A204.1 (cell line): ENCODE measurements around the gene ZNF30.
A peak's percentile ranks its signal among the peaks of the same experiment; 100 is the strongest.
"Not testable (repeated sequence)": the region's sequence is repeated elsewhere in the genome, so short reads cannot be mapped to it uniquely, and the experiment has no call there.

ENCODE experiments used
- FAIRE-seq: peaks from 2 replicates; lab custom pipeline; 2012; peaks lifted over from hg19 to GRCh38; lab: Jason Lieb, UNC

The ZNF30 gene

DNA sequence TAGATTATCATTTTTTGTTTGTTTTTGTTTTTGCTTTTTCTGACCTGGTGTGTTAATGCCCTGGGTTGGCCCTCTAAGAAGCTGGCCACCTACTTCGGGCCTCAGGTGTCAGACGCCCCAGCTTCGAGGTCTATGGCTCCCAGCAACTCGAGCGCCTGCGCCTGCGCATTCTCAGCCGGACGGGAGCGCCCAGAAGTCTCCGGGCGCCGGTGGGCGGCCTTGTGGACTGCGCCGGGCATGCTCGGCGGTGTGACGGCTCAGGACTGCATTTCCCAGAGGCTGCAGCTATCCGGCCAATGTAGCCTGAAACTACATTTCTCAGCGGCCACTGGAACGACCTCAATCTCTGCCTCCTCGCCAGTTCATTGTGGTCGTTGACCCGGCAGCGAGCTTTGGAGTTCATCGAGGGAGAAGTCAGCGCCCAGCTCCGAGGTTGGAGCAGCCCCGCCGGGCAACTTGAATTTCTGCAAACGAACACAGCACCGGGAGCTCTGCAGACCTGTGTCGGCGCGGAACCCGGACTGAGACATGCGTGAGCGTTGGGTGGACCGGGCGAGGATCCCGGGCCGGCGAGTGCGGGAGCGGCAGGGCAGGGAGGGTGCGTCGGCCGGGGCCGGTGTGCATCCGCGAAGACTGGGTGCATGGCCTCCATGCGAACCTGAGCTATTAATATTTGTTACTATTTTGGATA lies at the start of gene ZNF30:
Gene ZNF30 (plus strand): TSS at position 219 of the 691 bp plus-strand sequence. CDS start 3,045 bp downstream, outside the sequence.
- FAIRE-seq = peak; percentile 76

DNA sequence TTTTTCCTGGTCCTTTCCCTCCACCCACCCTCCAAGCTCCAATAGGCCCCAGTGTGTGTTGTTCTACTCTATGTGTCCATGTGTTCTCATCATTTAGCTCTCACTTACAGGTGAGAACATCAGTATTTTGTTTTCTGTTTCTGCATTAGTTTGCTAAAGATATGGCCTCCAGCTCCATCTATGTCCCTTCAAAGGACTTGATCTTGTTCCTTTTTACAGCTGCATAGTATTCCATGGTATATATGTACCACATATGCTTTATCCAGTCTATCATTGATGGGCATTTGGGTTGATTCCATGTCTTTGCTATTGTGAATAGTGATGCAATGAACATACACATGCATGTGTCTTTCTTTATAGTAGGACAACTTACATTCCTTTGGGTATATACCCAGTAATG lies 47.1 kb upstream of the ZNF30 start:
- no peak for FAIRE-seq

DNA sequence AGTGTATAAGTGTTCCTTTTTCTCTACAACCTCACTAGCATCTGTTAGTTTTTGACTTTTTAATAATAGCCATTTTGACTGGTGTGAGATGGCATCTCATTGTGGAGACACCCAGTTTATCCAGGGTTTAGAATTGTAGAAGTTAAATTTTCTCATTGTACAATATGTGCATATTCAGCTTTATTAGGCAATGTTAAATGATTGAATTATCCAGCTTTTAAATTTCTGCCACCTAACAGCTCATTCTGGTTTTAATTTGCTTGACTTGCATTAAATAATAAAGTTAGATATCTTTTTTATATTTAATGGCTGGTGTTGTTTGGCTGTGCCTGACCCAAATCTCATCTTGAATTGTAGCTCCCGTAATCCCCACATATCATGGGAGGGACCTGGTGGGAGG lies 46.7 kb upstream of the ZNF30 start:
- FAIRE-seq = no peak

DNA sequence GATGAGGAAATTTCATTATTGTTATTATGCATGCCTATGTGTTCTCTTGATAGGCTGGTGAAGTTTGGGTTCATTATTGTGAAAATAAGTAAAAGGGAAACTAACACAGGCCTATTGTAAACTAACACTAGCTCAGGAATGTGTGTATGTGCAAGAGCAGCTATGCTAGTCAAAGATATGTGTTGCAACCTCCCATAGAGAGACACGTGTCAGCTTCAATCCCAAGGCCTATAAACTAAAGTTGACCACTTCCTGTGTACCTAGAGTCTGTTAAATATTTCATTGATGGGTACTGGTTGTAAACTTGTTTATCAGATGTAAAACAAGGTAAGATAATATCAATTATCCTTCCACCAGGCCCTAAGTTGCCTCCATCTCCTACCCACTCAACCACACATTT lies 44.7 kb upstream of the ZNF30 start:
- FAIRE-seq = no peak

DNA sequence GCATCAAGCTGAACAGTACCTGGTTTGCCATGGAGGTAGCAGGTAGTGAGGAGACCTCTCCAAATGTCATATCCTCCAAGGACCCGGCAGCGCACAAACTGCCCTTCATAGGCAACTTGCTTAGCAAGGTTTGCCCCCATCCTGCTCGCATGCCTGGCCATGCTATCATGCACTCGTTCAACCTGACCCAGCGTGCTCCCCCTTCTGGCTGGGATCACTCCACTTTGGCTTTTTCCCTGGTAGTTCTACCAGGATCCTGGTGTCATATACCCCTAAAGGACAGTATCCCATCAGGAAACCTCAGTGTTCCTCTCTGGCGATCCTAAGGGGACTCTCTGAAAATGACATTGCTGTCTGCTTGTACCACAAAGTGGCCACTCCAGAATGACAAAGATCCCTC lies 38.6 kb upstream of the ZNF30 start:
- no peak for FAIRE-seq

DNA sequence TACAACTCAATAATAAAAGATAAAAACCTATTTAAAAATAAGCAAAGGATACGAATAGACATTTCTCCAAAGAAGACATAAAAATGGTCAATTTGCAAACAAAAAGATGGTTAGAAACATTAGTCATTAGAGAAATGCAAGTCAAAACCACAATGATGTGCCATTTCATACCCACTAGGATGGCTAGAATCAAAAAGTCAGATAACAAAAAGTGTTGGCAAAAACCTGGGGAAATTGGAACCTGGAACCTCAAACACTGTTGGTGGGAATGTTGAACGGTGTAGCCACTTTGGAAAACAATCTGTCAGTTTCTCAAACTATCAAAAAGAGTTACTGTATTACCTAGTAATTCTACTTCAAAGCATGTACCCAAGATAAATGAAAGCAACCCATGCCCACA lies 26.5 kb upstream of the ZNF30 start:
- no peak for FAIRE-seq

DNA sequence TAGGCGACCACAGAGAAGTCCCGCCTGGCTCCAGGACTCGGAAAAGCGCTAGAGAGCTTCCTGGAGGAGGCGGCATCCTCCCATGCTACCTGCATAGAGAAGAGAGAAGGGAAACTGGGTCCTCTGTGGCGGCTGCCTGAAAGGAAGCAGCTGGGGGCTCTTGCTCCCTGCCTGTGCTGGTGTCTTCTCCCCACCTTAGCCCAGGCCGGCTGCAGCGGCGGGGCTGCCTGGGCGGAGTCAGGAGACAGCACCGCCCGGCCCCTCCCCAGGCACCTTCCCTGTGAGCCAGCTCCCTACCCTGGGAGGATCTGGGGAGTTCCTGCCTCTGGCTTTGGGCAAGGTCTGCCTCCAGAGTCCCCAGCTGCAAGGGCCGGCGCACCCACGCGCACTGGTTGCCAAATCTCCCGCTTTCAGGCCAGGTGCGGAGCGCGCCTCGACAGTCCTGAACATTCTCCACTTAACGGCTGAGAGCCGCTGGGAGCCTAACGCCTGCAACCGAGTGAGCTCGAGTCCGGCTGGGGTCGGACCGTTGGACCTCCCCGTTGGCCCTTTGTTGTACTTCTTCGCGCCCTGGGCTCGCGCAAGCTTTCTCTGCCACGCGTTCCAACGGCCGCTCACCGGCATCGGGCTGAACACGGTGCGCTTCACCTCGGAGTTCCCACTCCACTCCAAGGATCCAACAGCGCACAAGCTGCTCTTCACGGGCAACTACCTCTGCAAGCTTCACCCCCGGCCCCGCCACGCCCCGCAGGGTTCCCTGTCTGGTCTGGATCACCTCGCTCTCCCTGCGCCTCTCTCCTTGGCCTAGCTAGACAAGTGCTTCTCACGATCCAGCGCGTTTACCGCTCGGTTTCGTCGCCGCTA lies 21.8 kb upstream of the ZNF30 start:
- no peak for FAIRE-seq

DNA sequence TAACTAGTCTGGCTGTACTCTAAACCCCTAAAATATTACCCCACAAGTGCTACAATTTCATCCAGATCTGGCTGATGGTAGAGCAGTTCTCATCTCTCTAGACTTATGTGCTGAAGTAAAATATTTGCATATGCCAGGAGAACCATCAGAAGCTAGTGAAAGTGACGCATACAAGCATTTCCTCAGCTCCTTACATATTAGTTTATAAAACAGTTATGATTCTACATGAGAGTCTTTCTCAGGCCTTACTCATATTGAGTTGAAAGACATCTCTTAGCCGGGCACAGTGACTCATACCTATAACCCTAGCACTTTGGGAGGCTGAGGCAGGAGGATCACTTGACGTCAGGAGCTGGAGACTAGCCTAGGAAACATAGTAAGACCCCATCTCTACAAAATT lies 15.9 kb upstream of the ZNF30 start:
- FAIRE-seq = no peak

DNA sequence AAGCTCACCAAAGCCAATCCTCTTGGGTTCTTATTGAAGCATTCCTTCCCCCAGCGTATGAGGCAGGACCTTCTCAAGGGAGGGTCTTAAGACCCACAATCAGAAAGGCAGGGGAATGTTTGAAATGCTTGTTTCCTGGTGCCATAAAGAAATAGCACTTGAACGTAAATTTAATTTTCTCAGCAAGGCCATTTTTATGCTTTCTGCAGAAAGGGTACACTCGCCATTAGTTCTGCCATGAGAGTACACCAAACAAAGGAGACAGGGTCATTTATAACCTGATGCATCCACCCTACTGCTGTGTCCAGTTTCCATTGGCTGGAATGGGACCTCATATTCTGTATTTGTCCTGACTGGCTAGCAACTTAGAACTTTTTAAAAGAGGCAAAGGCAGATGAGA lies 9.6 kb upstream of the ZNF30 start:
- not testable (repeated sequence) for FAIRE-seq

DNA sequence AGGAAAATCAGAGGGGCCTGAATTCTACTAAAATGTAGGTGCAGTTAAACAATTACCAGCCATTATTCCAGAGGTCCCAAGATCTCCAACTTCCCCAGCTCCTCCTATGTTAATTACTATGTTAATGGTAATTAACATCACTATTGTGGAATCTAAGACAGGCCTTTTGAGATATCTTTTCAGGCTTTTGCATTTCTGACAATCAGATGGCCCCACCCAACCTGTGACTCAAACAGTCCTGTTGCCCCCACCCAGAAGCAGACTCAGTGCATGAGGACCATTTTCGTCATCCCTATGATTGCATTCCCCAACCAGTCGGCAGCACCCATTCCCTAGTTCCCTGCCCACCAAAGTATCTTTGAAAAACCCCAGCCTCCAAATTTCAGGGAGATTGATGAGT lies 8.5 kb upstream of the ZNF30 start:
- FAIRE-seq = no peak

DNA sequence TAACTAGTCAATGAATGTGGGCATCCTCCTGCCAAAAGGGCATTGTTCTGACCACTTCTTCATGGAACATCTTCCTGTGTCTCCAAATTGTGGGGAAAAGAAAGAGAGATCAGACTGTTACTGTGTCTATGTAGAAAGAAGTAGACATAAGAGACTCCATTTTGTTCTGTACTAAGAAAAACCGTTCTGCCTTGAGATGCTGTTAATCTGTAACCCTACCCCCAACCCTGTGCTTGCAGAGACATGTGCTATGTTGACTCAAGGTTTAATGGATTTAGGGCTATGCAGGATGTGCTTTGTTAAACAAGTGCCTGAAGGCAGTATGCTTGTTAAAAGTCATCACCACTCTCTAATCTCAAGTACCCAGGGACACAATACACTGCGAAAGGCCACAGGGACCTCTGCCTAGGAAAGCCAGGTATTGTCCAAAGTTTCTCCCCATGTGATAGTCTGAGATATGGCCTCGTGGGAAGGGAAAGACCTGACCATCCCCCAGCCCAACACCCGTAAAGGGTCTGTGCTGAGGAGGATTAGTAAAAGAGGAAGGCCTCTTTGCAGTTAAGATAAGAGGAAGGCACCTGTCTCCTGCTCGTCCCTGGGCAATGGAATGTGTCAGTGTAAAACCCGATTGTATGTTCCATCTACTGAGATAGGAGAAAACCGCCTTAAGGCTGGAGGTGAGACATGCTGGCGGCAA lies 6.5 kb upstream of the ZNF30 start:
- not testable (repeated sequence) for FAIRE-seq

DNA sequence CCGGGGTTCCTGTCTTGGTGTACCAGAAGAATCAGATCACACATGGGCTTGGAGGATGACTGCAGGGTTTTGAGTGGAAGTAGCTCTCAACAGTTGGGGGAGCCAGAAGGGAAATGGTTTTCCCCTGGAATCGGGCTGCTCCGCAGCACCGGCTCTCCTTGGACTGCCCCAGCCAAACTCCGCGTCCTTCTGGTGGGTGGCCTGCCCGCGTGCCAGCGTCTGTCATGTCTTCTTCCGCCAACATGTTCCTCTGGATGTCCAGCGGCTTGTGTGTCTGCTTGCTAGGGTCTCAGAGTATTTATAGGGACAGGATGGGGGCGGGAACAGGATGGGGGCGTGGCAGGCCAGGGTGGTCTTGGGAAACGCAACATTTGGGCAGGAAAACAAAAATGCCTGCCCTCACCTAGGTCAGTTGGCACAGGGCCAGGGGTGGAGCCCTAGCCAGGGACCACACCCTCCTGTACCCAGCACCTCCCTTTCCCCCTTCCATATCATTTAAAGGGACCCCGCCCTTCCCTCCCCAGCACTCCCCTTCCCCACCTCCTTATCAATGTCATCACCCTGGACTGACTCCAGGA lies 1.3 kb upstream of the ZNF30 start:
- FAIRE-seq = no peak

DNA sequence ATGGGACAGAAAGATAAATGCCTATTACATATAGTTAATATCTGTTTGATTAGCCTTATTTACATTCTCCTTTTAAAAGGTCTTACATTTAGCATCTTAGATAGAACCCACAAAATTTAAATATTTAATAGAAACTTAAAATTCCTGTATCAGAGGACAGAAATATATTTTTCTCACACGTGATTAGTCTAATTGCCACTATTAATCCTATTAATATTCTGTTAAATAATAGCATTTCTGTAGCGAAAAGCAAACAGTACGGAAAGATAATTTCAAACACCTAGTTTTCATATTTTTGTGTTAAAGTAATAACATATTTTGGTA lies 380 bp upstream of the ZNF30 start:
- FAIRE-seq = peak; percentile 16

DNA sequence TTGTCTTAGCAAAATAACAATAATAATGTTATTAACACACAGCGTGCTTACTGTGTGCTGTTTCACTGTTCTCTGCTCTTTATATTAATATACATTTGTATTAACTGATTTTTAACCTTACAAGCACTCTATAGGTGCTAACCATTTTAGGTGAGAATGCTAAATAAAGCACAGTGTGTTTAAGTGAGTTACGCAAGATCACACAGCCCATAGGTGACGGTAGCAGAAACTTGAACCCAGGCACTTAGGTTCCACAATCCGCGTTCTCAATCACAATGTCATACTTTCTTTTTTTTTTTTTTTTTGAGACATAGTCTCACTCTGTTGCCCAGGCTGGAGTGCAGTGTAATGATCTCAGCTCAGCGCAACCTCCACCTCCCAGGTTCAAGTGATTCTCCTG lies 5.8 kb downstream of the ZNF30 start:
- no peak for FAIRE-seq

DNA sequence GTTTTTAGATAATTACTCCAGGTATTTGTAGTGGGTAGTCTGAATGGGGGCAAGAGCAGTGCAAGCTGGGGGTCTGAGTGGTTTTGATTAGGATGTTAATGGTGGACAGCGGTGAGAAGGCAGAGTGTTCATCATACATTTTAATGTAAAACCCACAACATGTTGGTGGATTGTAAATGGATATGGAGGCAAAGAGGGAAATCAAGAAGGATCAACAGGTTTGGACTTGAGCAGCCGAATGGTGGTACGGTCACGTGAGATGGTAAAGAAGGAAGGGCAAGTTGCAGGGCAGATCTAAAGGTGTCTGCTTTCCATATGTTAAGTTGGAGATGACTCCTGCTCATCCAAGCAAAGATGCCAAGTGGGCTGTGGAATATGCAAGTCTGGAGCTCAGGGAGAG lies 9.5 kb downstream of the ZNF30 start:
- no peak for FAIRE-seq

DNA sequence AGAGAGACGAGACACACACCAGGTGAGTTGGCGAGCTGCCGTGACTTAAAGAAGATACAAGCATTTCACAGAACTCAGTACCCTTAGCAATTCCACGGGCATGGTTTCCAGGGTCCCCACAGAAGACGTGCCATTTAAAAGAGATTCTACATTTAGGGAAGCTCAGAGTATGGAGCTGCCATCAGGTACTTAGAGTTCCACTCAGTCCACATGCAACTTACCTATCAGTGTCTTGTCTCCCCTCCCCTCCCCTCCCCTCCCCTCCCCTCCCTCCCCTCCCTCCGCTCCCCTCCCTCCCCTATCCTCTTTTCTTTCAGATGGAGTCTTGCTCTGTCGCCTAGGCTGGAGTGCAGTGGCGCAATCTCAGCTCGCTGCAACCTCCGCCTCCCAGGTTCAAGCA lies 12.2 kb downstream of the ZNF30 start:
- no peak for FAIRE-seq

DNA sequence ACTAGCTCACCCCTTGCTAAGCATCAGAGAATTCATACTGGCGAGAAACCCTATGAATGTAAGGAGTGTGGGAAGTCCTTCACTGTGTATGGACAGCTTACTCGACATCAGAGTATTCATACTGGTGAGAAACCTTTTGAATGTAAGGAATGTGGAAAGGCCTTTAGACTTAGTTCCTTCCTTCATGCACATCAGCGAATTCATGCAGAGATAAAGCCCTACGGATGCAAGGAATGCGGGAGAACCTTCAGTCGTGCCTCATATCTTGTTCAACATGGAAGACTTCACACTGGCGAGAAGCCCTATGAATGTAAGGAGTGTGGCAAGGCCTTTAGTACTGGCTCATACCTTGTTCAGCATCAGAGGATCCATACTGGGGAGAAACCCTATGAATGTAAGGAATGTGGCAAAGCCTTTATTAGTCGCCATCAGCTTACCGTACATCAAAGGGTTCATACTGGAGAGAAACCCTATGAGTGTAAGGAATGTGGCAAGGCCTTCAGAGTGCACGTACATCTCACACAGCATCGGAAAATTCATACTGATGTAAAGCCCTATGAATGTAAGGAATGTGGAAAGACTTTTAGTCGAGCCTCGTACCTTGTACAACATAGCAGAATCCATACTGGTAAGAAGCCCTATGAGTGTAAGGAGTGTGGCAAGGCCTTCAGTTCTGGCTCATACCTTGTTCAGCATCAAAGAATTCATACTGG lies 17.3 kb downstream of the ZNF30 start:
- no peak for FAIRE-seq

DNA sequence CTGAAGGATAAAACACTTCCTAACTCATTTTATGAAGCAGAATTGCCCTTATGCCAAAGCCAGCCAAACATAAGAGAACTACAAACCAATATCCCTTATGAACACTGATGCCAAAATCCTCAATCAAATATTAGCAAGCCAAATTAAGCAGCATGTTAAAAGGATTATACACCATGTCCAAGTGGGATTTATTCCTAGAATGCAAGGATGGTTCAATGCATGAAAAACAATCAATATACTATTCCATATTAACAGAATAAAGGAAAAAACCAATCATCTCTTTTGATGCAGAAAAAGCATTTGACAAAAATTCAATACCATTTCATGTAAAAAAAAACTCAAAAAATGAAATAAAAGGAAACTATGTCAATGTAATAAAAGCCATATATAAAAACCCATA lies 26.4 kb downstream of the ZNF30 start:
- FAIRE-seq = no peak

DNA sequence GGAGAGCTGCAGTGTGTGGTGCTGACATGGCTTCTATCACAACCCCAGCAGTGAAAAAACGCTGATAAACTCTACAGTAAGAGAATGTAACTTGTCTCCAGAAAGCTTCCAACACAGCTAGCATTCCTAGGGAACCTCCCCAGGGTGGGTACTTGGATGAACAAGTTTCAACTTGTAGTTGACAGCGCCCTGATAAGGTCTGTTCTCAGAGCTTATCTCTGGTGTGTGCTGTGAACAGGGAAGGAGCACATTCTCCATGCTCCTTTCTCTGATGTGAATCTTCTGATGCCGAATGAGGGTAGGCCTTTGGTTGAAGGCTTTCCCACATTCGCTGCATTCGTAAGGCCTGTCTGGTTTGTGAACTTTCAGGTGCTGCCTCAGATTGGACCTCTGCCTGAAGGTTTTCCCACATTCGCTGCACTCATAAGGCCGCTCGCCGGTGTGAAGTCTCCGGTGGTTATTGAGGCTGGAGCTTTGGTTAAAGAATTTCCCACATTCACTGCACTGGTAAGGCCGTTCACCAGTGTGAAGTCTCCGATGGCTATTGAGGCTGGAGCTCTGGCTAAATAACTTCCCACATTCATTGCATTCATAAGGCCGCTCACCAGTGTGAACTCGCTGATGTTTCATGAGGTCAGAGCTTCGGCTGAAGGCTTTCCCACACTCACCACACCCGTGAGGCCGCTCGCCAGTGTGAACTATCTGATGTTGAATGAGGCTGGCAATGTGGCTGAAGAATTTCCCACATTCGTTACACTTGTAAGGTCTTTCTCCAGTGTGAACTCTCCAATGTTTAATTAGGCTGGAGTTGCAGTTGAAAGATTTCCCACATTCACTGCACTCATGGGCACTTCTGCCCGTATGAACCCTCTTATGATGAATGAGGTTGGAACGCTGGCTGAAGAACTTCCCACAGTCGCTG lies 31.4 kb downstream of the ZNF30 start:
- no peak for FAIRE-seq

DNA sequence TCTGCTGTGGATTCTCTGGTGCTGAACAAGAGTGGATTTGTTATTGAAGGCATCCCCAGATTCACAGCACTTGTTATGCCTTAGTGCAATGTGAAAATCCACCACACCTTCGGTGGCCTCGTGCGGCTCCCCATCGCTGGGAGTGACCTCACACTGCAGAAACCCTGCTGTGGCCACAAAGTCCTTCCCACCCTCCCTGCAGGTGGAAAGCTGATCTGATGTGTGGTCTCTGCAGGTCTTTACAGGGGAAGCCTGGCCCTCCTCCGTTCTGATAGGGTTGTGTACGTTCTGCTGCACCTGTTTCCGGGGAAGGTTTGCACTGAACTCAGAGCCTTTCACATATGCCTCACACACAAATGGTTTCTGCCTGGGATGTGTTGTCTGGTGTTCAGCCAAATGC lies 32.3 kb downstream of the ZNF30 start:
- no peak for FAIRE-seq

DNA sequence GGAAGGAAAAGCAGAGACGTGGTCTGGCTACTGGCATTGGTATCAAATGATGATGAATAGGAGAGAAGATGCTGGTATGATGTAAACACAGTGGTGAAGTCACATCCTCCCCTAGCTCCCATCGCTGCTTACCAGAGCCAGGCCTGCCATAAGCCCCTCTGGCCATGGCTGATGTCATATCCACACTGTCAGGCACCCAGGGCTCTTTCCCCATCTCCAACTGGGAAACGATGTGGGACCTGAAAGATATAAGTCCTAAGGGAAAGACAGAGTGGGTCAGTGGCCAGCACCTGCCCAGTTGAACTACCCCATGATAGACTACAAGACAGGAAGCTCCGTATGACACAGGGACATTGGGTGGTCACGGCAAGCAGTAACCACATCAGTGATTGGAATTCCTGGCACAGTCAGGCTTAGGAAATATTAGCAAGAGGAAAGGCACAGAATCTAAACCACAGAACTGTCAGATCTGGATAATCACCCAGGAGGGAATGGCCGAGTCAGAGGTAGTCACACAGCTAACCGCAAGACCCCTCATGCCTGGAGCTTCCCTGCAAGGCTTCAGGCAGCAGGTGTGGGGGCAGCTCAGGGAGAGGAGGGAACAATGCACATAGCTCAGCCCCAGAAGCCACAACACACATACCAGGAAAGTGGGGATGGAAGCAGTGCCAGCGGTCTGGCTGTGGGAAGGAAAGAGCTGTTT lies 33.6 kb downstream of the ZNF30 start:
- no peak for FAIRE-seq
